Activated naive CD4-positive, alpha-beta T cell (primary cell): Measurements from ENCODE around the gene GABRQ.

ENCODE experiments used
- DNase-seq, 4 experiments: peaks; one replicate each; lab custom pipeline; 2025; lab: John Stamatoyannopoulos, UW

GABRQ gene

GRCh38 chrX:152637649-152638442, at the start of gene GABRQ:
GABRQ (plus strand) TSS chrX:152637895; CDS start chrX:152638203, 308 bp downstream.
- DNase-seq = no peak

- no peak for DNase-seq
Observed at GRCh38 chrX:152588206-152588605, 49.5 kb upstream of the GABRQ start.

- no peak for DNase-seq
Observed at GRCh38 chrX:152600853-152601633, 36.7 kb upstream of the GABRQ start.

- DNase-seq = no peak
Observed at GRCh38 chrX:152601848-152602616, 35.7 kb upstream of the GABRQ start.

- no peak for DNase-seq
Observed at GRCh38 chrX:152614791-152615190, 22.9 kb upstream of the GABRQ start.

GRCh38 chrX:152619897-152620296, 17.8 kb upstream of the GABRQ start:
- no peak for DNase-seq

GRCh38 chrX:152632445-152633097, 5.1 kb upstream of the GABRQ start:
- peak in 2 of 4 experiments; percentile 3 to 6 for DNase-seq

GRCh38 chrX:152635941-152636340, 1.8 kb upstream of the GABRQ start:
- DNase-seq = no peak

- DNase-seq = no peak
Observed at GRCh38 chrX:152638443-152638904, 779 bp downstream of the GABRQ start.

GRCh38 chrX:152639426-152639825, 1.7 kb downstream of the GABRQ start:
- DNase-seq = no peak

GRCh38 chrX:152640034-152640818, 2.5 kb downstream of the GABRQ start:
- no peak for DNase-seq

- DNase-seq = no peak
Observed at GRCh38 chrX:152641256-152641875, 3.7 kb downstream of the GABRQ start.

GRCh38 chrX:152641996-152642395, 4.3 kb downstream of the GABRQ start:
- DNase-seq = no peak

- no peak for DNase-seq
Observed at GRCh38 chrX:152642931-152643564, 5.4 kb downstream of the GABRQ start.

- no peak for DNase-seq
Observed at GRCh38 chrX:152646961-152647360, 9.3 kb downstream of the GABRQ start.

- DNase-seq = no peak
Observed at GRCh38 chrX:152647978-152648377, 10.3 kb downstream of the GABRQ start.

- no peak for DNase-seq
Observed at GRCh38 chrX:152652060-152652459, 14.4 kb downstream of the GABRQ start.

- DNase-seq = no peak
Observed at GRCh38 chrX:152652467-152652866, 14.8 kb downstream of the GABRQ start.

- no peak for DNase-seq
Observed at GRCh38 chrX:152656087-152656486, 18.4 kb downstream of the GABRQ start.

GRCh38 chrX:152656890-152657289, 19.2 kb downstream of the GABRQ start:
- DNase-seq = no peak
